NCI-H526 treated with DMSO at 0.1 percent for 48 hours (cell line): ENCODE data around the gene PCSK4.

Source experiments
- DNase-seq: peaks from one replicate; lab custom pipeline; 2025; lab: John Stamatoyannopoulos, UW

PCSK4 gene

DNA sequence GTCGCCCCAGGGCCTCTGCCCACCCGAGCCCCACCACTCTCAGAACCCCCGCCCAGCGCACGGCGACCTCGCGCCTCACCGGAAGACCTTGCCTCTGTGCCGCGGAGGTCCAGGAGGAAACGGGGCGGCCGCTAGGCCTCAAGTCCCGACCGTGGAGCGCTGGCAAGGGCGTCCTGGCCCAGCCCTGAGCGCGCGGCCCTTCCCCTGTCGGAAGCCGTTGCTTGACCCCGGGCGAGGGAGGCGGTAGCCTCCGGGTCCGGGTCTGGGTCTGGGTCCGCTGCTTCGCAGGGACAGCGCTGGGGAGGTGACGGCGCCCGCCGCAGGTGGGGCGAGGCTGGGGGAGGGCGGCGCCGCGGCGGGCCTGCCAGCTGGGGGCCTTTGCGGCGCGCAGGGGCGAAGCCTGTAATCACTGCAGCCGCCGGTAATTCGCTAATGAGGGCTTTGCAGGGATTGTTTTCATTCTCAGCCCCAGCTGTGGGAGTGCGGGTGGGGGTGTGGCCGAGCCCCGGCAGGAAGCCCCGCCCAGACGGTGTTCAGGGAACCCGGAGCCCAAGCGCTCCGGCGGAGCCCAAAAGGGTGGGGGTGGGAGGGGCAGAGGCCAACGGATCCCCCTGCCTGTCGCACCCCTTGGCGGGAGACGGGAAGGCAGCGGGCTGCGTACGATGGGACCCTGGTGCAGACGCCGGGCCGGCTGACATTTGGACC, 19.7 kb downstream of the PCSK4 start:
- no peak for DNase-seq

DNA sequence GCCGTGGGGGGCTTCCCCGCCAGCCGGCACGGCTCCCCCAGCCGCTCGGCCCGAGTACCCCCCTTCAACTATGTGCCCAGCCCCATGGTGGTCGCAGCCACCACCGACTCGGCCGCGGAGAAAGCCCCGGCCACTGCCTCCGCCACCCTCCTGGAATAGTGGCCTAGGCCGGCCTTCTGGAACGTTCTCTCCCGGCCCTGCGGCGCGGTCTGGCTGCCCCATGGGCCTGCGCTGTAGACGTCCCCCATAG, 20.2 kb downstream of the PCSK4 start:
- no peak for DNase-seq

DNA sequence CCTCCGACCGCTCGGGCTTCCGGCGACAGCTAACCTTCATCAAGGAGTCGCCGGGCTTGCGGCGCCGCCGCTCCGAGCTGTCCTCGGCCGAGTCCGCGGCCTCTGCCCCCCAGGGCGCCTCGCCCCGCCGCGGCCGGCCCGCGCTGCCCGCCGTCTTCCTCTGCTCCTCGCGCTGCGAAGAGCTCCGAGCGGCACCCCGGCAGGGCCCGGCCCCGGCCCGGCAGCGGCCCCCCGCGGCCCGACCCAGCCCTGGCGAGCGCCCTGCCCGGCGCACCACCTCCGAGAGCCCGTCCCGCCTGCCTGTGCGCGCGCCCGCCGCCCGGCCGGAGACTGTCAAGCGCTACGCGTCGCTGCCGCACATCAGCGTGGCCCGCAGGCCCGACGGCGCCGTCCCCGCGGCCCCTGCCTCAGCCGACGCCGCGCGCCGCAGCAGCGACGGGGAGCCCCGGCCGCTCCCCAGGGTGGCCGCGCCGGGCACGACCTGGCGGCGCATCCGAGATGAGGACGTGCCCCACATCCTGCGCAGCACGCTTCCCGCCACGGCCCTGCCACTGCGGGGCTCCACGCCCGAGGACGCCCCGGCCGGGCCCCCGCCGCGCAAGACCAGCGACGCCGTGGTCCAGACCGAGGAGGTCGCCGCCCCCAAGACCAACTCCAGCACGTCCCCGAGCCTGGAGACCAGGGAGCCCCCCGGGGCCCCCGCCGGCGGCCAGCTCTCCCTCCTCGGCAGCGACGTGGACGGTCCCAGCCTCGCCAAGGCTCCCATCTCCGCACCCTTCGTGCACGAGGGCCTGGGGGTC, 20.7 kb downstream of the PCSK4 start:
- no peak for DNase-seq

DNA sequence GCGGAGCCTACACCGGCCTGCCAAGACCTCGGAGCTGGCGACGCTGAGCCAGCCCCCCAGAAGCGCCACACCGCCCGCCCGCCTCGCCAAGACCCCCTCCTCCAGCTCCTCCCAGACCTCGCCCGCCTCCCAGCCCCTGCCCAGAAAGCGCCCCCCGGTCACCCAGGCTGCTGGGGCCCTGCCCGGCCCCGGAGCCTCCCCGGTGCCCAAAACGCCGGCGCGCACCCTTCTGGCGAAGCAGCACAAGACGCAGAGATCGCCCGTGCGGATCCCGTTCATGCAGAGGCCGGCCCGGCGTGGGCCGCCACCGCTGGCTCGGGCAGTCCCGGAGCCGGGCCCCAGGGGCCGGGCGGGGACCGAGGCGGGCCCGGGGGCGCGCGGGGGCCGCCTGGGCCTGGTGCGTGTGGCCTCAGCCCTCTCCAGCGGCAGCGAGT, 21.3 kb downstream of the PCSK4 start:
- DNase-seq: no peak

DNA sequence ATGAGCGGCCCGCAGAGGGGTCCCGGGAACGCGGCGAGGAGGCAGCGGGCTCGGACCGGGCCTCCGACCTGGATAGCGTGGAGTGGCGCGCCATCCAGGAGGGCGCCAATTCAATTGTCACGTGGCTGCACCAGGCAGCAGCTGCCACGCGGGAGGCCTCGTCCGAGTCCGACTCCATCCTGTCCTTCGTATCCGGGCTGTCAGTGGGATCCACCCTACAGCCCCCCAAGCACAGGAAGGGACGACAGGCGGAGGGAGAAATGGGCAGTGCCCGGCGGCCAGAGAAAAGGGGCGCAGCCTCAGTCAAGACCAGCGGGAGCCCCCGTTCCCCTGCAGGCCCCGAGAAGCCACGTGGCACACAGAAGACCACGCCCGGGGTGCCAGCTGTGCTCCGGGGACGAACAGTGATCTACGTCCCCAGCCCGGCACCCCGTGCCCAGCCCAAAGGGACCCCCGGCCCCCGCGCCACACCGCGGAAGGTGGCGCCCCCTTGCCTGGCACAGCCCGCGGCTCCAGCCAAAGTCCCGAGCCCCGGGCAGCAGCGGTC, 21.8 kb downstream of the PCSK4 start:
- no peak for DNase-seq

DNA sequence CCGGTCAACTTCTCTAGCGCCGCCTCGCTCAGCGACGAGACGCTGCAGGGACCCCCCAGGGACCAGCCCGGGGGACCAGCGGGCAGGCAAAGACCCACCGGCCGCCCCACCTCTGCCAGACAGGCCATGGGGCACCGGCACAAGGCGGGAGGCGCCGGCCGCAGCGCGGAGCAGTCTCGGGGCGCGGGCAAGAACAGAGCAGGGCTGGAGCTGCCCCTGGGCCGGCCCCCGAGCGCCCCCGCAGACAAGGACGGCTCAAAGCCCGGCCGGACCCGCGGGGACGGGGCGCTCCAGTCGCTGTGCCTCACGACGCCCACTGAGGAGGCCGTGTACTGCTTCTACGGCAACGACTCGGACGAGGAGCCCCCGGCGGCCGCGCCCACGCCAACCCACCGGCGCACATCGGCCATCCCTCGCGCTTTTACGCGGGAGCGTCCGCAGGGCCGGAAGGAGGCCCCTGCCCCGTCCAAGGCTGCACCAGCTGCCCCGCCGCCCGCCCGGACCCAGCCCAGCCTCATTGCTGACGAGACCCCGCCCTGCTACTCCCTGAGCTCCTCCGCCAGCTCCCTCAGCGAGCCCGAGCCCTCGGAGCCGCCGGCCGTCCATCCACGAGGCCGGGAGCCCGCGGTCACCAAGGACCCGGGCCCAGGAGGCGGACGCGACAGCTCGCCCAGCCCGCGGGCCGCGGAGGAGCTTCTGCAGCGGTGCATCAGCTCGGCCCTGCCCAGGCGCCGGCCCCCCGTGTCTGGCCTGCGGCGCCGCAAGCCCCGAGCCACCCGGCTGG, 22.5 kb downstream of the PCSK4 start:
- no peak for DNase-seq

DNA sequence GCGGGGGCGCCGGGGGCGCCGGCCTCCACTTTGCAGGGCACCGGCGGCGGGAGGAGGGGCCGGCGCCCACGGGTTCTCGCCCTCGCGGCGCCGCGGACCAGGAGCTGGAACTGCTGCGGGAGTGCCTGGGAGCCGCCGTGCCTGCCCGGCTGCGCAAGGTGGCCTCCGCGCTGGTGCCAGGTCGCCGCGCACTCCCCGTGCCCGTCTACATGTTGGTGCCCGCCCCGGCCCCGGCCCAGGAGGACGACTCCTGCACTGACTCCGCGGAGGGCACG, 23.0 kb downstream of the PCSK4 start:
- no peak for DNase-seq

DNA sequence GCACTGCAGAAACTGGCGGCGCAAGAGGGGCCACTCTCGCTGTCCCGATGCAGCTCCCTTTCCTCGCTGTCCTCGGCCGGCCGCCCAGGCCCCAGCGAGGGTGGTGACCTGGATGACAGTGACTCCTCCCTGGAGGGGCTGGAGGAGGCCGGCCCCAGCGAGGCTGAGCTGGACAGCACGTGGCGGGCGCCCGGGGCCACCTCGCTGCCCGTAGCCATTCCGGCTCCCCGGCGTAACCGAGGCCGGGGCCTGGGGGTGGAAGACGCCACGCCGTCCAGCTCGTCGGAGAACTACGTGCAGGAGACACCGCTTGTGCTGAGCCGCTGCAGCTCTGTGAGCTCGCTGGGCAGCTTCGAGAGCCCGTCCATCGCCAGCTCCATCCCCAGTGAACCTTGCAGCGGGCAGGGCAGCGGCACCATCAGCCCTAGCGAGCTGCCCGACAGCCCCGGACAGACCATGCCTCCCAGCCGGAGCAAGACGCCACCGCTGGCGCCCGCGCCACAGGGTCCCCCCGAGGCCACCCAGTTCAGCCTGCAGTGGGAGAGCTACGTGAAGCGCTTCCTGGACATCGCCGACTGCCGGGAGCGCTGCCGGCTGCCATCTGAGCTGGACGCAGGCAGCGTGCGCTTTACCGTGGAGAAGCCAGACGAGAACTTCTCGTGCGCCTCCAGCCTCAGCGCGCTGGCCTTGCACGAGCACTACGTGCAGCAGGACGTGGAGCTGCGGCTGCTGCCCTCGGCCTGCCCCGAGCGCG, 23.5 kb downstream of the PCSK4 start:
- DNase-seq: no peak

DNA sequence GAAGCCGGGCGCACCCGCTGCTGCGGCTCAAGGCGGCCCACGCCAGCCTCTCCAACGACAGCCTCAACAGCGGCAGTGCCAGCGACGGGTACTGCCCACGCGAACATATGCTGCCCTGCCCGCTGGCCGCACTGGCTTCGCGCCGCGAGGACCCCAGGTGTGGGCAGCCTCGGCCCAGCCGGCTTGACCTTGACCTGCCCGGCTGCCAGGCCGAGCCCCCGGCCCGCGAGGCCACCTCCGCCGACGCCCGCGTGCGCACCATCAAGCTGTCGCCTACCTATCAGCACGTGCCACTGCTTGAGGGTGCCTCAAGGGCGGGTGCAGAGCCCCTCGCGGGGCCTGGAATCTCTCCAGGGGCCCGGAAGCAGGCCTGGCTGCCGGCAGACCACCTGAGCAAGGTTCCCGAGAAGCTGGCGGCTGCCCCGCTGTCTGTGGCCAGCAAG, 24.1 kb downstream of the PCSK4 start:
- DNase-seq: no peak

DNA sequence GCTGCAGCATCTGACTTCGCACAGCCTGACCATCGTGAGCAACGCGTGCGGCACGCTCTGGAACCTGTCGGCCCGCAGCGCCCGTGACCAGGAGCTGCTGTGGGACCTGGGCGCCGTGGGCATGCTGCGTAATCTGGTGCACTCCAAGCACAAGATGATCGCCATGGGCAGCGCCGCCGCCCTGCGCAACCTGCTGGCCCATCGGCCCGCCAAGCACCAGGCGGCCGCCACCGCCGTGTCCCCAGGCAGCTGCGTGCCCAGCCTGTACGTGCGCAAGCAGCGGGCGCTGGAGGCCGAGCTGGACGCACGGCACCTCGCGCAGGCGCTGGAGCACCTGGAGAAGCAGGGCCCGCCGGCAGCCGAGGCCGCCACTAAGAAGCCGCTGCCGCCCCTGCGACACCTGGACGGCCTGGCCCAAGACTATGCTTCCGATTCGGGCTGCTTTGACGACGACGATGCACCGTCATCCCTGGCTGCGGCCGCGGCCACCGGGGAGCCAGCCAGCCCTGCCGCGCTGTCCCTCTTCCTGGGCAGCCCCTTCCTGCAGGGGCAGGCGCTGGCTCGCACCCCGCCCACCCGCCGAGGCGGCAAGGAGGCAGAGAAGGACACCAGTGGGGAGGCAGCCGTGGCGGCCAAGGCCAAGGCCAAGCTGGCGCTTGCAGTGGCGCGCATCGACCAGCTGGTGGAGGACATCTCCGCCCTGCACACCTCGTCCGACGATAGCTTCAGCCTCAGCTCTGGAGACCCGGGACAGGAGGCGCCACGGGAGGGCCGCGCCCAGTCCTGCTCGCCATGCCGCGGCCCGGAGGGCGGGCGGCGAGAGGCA, 24.7 kb downstream of the PCSK4 start:
- DNase-seq: no peak

DNA sequence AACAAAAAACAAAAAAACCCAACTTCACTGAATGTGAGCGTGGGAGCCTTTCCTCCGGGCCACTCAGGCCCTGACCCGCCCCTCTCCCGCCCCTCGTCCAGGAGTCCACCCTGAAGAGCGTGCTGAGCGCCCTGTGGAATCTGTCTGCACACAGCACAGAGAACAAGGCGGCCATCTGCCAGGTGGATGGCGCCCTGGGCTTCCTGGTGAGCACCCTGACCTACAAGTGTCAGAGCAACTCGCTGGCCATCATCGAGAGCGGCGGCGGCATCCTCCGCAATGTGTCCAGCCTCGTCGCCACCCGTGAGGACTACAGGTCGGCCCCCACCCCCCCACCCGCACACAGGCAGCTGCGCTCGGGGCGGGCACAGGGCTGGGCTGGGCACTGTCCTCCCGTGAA, 28.3 kb downstream of the PCSK4 start:
- DNase-seq: no peak

DNA sequence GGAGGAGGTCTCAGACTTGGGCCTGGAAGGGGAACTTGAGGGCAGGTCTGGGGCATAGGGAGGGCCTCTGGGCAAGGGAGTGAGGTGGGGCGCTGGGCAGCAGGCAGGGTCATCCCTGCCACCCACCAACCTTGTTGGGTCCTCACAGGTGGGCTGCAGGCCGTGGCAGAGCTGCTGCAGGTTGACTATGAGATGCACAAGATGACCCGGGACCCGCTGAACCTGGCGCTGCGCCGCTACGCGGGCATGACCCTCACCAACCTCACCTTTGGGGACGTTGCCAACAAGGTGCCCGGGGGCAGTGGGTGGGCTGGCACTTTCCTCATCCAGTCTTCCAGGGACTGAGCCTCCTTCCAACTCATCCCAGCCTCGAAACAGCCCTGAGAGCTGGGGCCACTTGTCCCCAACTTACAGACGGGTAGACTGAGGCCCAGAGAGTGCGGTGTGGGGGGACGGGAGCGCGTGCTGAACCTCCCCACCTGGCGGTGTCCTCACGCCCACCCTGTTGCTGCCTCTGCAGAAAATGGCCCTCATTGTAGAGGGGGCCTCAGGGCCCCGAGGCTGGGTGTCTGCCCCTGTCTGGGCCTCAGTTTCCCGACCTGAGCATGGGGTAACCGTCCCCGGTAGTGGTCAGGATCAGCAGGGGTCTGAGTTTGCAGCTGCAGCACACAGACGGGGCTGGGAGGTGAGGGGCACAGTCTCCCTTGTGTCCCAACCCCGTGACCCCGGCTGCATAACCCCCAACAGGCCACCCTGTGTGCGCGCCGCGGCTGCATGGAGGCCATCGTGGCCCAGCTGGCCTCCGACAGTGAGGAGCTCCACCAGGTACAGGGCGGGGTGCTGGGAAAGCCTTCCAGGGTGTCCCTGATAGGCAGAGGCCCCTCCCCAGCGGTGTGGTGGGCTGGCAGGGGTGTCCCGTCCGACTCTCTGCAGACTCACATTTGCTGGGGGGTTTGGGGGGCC, 29.8 kb downstream of the PCSK4 start:
- no peak for DNase-seq

DNA sequence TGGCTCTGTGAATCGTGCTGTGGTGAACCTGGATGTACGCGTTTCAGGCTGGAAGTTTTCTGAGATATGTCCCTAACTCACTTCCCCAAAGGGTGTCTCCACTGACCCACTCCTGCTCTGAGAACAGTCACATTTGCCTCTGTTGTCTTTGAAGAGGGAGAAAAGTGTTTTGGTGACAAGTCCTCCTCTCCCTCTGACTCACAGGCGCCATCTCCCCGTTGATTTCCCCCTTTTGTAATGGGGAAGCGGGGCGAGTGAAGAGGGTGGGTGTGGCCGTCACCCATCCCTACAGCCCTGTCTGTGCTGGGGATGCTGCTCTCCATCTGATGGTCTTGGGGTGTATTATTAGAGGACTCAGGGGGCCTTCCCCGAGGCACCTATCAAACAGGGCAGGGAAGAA, 30.7 kb downstream of the PCSK4 start:
- DNase-seq: no peak

DNA sequence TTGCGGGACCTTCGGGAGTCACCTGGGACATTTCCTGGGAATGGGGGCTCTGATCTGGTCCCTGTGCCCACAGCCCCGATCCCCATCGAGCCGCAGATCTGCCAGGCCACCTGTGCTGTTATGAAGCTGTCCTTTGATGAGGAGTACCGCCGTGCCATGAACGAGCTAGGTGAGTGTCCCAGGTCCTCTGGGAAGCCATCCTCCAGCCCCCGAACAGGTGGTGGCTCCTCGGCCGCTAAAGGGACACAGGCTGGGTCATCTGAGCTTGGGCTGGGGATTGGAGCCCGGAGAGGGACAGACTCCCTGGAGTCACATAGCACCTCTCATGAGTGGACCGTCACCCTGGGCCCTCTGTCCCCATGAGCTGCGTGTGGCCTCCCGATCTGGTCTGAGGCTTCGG, 32.3 kb downstream of the PCSK4 start:
- DNase-seq: no peak

DNA sequence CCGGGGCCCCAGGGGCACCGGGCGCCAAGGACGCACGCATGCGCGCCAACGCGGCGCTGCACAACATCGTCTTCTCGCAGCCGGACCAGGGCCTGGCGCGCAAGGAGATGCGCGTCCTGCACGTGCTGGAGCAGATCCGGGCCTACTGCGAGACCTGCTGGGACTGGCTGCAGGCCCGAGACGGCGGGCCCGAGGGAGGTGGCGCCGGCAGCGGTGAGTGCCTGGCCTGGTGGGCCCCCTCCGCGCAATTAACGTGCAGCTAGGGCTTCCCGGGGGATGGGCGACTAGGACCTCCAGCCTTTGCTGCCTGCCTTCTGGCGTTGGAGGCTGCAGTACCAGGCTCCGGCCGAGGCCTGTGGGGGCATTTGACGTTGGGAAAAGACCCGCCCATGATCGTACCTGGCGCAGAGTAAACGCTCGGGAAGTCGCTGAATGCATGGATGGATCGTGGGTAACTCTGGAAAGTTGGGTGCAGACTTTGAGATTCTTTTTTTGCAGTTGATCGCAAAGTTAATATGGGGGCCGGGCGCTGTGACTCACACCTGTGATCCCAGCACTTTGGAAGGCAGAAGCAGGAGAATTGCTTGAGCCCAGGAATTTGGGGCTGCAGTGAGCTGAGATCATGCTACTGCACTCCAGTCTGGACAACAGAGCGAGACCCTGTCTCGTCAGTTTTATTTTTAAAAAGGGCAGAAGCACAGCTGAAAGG, 33.0 kb downstream of the PCSK4 start:
- DNase-seq: no peak

DNA sequence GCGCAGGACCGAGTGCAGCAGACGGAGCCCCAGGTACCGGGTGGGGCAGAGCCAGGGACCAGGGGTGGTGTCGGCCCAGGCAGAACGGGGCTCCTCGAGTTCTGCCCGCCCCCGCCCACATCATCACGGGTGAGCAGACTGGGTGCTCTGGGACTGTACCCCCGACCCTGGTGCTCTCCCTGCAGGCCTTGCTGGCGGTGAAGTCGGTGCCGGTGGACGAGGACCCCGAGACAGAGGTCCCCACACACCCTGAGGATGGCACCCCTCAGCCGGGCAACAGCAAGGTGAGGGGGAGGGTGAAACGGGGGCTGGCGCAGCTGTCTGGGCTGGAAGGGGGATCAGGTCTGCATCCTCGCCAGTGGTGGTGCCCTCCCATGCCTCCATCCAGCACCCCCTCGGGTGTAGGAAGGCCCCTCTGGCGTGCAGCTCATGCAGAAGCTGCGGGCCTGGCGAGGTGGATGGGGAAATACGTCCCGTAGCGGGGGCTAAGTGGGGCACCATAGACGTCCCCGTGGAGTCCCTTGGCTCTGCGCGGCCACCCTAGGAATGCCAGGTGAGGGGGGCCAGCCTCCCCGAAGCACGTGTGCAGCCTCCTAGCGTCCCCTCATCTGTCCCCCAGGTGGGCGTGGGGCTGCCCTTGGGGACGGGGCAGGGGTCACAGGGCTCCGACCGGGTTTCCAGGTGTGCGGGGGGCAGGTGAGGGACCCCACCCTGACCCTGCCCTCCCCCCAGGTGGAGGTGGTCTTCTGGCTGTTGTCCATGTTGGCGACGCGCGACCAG, 33.8 kb downstream of the PCSK4 start:
- no peak for DNase-seq

DNA sequence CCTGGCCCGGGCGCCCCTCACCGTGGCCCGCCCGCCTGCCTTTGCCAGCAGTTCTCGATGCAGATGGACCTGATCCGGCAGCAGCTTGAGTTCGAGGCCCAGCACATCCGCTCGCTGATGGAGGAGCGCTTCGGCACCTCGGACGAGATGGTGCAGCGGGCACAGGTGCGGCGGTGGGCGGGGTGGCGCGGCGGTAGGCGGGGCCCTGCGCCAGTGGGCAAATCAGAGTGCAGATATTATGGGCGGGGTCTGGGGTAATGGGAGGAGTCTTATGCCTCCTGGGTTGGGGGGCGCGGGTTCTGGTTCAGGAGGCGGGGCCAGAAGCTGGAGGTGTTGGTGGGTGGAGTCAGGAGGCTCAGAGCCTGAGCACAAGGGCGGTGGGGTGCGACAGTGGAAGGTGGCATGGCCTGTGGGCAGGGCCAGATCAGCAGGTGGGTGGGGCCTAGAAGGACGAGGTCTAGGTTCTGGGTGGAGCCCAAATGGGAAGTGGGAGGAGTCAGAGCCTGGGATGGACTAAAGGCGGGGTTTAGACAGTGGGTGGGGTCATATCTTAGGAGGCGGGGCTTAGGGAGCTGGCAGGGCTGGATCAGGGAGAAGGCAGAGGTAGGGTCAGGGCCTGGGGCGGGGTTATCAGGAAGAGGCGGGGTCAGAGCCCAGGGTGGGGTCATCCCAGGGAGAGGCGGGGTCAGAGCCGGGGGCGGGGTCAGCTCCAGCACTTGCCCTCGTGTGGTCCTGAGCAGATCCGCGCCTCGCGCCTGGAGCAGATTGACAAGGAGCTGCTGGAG, 34.6 kb downstream of the PCSK4 start:
- peak; percentile 81 for DNase-seq

DNA sequence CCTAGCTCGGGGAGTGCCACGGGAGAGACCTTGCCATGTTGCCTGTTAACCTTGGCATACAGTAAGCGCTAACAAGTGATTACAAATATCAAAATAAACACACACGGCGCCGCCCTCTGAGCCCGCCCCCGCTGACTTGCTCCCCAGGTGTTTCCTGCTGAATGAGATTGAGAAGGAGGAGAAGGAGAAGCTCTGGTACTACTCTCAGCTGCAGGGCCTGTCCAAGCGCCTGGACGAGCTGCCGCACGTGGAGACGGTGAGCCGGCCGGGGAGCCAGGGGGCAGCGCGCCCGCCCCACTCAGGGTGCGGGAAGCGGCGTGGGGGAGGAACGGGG, 35.2 kb downstream of the PCSK4 start:
- no peak for DNase-seq
